T-cell (primary cell): ENCODE results near the gene ACY1. TPM values are rescaled to one million over a fixed set of nuclear protein-coding genes. Genes with fewer than 3 reads are reported as not detected.
A peak's percentile ranks its signal among the peaks of the same experiment; 100 is the strongest.

Source experiments
- ATAC-seq, 4 experiments: fragments of 200-7000 bp in 3 of 4; fragments of 150-1000 bp in 1 of 4; cut with Tn5 transposase; replicated peaks in 1 of 4; 1 replicate in 3 of 4; 2 replicates in 1 of 4; pipeline ENCODE4 v1.10.0; 2021; ENCODE audit warnings: moderate library complexity in 3 of 4, mild to moderate bottlenecking in 2 of 4, moderate number of reproducible peaks in 1 of 4
- CTCF ChIA-PET, 2 donors: fragments of 300-600 bp; sonication (Branson Sonifier 250); formaldehyde crosslinking; loops; one replicate each; lab custom pipeline; 2022; ENCODE audit warnings: antibody characterized with exemption in 2 of 2; lab: Charles Lee
- POLR2A ChIA-PET, 2 donors: fragments of 300-600 bp; sonication (Branson Sonifier 250); formaldehyde crosslinking; loops; one replicate each; lab custom pipeline; 2022; ENCODE audit warnings: antibody characterized with exemption in 2 of 2; lab: Charles Lee
- DNase-seq, 35 experiments: peaks; one replicate each; pipeline versions ENCODE4 v3.0.0 to v3.0.0-alpha.2; 2013 to 2023
- H3K27ac ChIP-seq: one replicate; pipeline ENCODE4 v1.5.1; 2013; ENCODE audit warnings: low read length
- H3K27me3 ChIP-seq, 2 experiments: replicated peaks in 1 of 2; 1 replicate in 1 of 2; 2 replicates in 1 of 2; pipeline versions ENCODE4 v1.6.1 to v1.7.0; 2013; ENCODE audit warnings: low read length in 1 of 2, mixed read lengths in 1 of 2; ENCODE audit not compliant: control insufficient read depth in 2 of 2, insufficient read depth in 2 of 2; ENCODE audit errors: extremely low read depth in 1 of 2
- H3K36me3 ChIP-seq, 2 donors: 1 replicate in 1 of 2; 2 replicates in 1 of 2; pipeline versions ENCODE4 v1.6.1 to v1.7.0; 2013; ENCODE audit warnings: low read length in 1 of 2; ENCODE audit not compliant: control insufficient read depth in 2 of 2, insufficient read depth in 1 of 2; ENCODE audit errors: extremely low read depth in 1 of 2
- H3K4me1 ChIP-seq, 2 experiments: 1 replicate in 1 of 2; 2 replicates in 1 of 2; pipeline versions ENCODE4 v1.6.1 to v1.7.0; 2013; ENCODE audit warnings: low read length in 2 of 2, mixed read lengths in 1 of 2; ENCODE audit not compliant: insufficient read depth in 2 of 2, control insufficient read depth in 1 of 2; ENCODE audit errors: extremely low read depth in 1 of 2
- H3K4me3 ChIP-seq, 2 donors: 1 replicate in 1 of 2; 2 replicates in 1 of 2; pipeline versions ENCODE4 v1.5.1 to v1.7.0; 2013; ENCODE audit warnings: mild to moderate bottlenecking in 2 of 2, low read length in 1 of 2, moderate library complexity in 1 of 2; ENCODE audit not compliant: control insufficient read depth in 1 of 2; ENCODE audit errors: extremely low read depth in 1 of 2
- H3K9me3 ChIP-seq: 2 replicates; pipeline ENCODE4 v1.7.0; 2013
- H3K27ac Mint-ChIP-seq, 2 donors: one replicate each; pipeline ENCODE4 v1.8.0; 2020 to 2021; ENCODE audit warnings: mild to moderate bottlenecking in 2 of 2, mixed read lengths in 2 of 2
- H3K27me3 Mint-ChIP-seq, 2 donors: one replicate each; pipeline ENCODE4 v1.8.0; 2021 to 2022; ENCODE audit warnings: mixed read lengths in 2 of 2
- H3K36me3 Mint-ChIP-seq: one replicate; pipeline ENCODE4 v1.8.0; 2021; ENCODE audit warnings: mixed read lengths
- H3K4me1 Mint-ChIP-seq, 3 donors: one replicate each; pipeline ENCODE4 v1.8.0; 2020 to 2022; ENCODE audit warnings: mixed read lengths in 3 of 3, mild to moderate bottlenecking in 1 of 3
- H3K4me3 Mint-ChIP-seq, 3 donors: one replicate each; pipeline ENCODE4 v1.8.0; 2020 to 2022; ENCODE audit warnings: mild to moderate bottlenecking in 3 of 3, mixed read lengths in 3 of 3, moderate library complexity in 3 of 3
- H3K9me3 Mint-ChIP-seq, 3 donors: one replicate each; pipeline ENCODE4 v1.8.0; 2020 to 2022; ENCODE audit warnings: mixed read lengths in 3 of 3
- WGBS: methylation state at CpG from one replicate; pipeline ENCODE4 v1.1.5; 2013; ENCODE audit warnings: missing lambda C conversion rate; ENCODE audit not compliant: insufficient coverage; 5-methylcytosine and 5-hydroxymethylcytosine counted together
- total RNA-seq, 35 experiments: library from RNA in 6 of 35; stranded (reverse) in 6 of 35; fragments of 120-200 nt in 1 of 35; gene quantifications; one replicate each; pipeline versions ENCODE4 v1.2.1 to v1.2.4 and lab custom pipeline; 2013 to 2026

ACY1 gene
- total RNA-seq, 5 donors from 2014 or later (not counting 1 experiment from before 2014, with no cell fraction given): 6.2 to 19.0 (median 13.3) TPM

DNA sequence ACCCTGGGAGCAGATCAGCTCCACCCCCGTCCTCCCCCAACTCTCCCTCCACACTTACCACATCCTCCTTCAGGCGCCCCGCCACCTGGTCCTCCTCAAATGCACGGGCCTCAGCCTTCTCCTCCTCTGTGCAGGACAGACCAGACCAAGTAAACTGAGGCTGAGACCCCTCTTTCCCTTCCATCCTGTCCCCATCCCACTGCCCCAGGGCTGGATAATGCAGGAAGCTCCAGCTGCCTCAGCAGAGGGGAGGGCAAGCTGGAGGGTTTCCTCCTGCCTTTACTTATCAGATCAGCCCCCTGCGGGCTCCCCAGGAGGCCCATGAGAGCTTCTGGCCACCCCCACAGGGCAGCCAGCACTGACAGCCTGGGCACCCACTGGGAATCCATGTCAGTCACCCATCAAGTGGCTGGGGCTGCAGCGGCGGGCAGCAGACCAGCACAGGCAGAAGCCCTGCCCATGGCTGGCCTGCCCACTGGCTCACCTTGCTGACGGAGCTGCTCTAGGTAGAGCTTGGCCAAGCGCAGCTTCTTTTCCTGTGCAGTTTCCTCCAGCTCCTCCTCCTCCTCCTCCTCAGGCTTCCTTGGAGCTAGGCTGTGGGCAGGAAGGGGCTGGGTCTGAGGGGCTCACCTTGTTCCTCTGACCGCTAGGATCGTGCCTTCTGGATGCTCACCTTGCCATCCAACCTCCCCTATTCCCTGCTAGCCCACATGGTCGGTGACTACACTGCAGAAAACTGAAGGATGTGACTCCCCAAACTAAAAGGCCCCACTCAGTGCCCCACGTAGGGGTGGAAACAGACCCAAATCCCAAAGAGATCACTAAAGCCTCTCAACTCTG lies 45.5 kb upstream of the ACY1 start:
- Histone ChIP-seq H3K36me3 (peaks cover 34 to 61% of the 10 kb centered on the region in 2 donors), H3K4me3 (no peak overlapping the region), H3K4me1 (peaks cover 6 to 29% of the 10 kb centered on the region in 2 experiments), H3K27ac (no peak overlapping the region), H3K27me3 (no peaks in the 10 kb centered on the region), H3K9me3 (no peaks in the 10 kb centered on the region)
- peak in 1 of 35 experiments; percentile 14 for DNase-seq
- ATAC-seq: no peak
- 88% methylated on average over 7 of the region's 13 CpGs for WGBS
- H3K27ac Mint-ChIP-seq: no peak overlapping the region
- no peaks in the 10 kb centered on the region for H3K9me3 Mint-ChIP-seq
- ChIA-PET POLR2A (no interaction called here), CTCF (no interaction called here)
- no peak overlapping the region for H3K4me3 Mint-ChIP-seq
- peaks cover 29 to 37% (median 31%) of the 10 kb centered on the region in 3 donors for H3K4me1 Mint-ChIP-seq
- H3K36me3 Mint-ChIP-seq: peaks cover 44% of the 10 kb centered on the region
- H3K27me3 Mint-ChIP-seq: no peaks in the 10 kb centered on the region

DNA sequence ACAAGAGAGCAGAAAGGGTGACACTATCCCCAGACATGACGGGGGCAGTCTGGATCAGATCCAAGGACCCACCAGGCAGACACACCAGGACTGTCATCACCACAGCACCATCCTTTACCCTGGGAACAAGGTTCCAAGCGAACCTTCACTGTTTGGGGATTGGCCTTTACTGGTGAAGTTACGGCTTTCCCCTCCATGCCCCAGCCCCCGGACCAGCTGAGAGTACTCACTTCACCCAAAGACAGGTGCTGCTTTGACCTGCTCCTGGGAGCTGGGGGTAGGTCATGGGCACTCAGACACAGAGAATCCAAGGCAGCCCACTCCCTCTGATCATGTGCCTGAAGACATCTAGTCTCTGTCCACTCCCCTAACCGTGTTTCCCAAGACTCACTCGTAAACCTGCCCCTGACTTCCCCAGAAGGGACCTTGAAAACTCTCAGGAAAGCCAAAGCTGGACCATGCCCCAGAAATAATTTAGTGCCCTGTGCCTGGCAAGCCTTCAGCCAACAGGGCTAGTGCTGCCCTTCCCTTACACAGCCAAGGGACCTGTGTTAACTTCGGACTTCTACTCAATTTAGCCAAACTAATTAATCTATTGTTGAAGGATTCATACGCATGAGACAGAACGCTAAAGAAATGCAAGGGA lies 44.4 kb upstream of the ACY1 start:
- H3K4me3 Mint-ChIP-seq: peak overlapping the region in 1 of 3 donors; percentile 38
- Histone ChIP-seq H3K9me3 (no peaks in the 10 kb centered on the region), H3K27me3 (no peaks in the 10 kb centered on the region), H3K27ac (no peak overlapping the region), H3K36me3 (peaks cover 34 to 52% of the 10 kb centered on the region in 2 donors), H3K4me3 (no peak overlapping the region), H3K4me1 (peaks cover 6 to 37% of the 10 kb centered on the region in 2 experiments)
- H3K27me3 Mint-ChIP-seq: no peaks in the 10 kb centered on the region
- WGBS: 100% methylated on average over 3 of the region's 9 CpGs
- CTCF ChIA-PET: interaction anchor here in 1 of 2 donors (0.5 kb wide), 1 partner anchor 21 kb away, joined by 3 read pairs; no protein-coding TSS in a partner anchor
- H3K36me3 Mint-ChIP-seq: peaks cover 40% of the 10 kb centered on the region
- H3K9me3 Mint-ChIP-seq: no peaks in the 10 kb centered on the region
- DNase-seq: no peak
- H3K4me1 Mint-ChIP-seq: peaks cover 35 to 41% (median 36%) of the 10 kb centered on the region in 3 donors
- POLR2A ChIA-PET: no interaction called here
- H3K27ac Mint-ChIP-seq: no peak overlapping the region
- ATAC-seq: no peak

DNA sequence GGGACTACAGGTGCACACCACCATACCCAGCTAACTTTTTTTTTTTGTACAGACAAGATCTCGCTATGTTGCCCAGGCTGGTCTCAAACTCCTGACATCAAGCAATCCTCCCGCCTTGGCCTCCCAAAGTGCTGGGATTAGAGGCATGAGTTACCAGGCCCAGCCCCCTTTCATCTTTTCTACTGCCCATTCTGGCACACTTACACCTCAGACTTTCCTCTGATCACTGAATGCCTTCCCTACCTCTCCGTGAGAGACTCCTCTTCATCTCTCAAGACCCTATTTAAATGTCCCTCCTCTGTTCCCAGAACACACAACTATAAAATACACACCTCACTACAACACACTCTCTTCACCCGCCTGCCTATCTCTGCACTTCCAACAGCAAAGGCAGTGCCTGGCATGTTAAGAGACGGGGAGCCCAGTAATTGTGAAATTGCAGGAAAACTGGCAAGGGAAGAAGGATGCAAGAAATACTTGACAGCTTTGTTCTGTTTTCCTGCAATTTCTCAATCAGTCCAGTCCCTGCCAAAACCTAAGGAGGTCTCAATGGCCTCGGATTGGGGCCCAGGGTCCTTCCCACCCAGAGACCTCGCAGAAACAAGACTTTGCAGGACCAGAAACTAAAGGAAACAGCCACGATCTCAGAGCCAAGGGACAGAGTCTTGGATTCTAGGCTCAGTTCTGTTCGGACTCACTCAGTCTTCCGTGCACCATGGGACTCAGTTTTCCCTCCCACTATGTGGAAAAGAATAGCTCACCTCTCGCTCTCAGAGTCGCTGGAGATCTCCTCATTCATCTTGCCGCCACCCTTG lies 42.5 kb upstream of the ACY1 start:
- H3K27me3 ChIP-seq: no peaks in the 10 kb centered on the region
- peak overlapping the region; percentile 86 to 92 (median 89) for H3K4me3 Mint-ChIP-seq
- peak in 1 of 35 experiments; percentile 16 for DNase-seq
- H3K36me3 ChIP-seq: peaks cover 28 to 33% of the 10 kb centered on the region in 2 donors
- H3K9me3 ChIP-seq: no peaks in the 10 kb centered on the region
- no peak overlapping the region for H3K27ac ChIP-seq
- CTCF ChIA-PET: interaction anchor here in 1 of 2 donors (0.6 to 2.0 kb wide), 11 partner anchors 32 to 271 kb away, joined by 3 to 10 read pairs (median 4); partner anchors contain the start of genes ABHD14B, ACY1, DUSP7 and RPL29
- H3K36me3 Mint-ChIP-seq: peaks cover 25% of the 10 kb centered on the region
- POLR2A ChIA-PET: interaction anchor here in 1 of 2 donors (0.5 kb wide), 1 partner anchor 627 kb away, joined by 5 read pairs; no protein-coding TSS in a partner anchor
- peaks cover 36 to 41% (median 38%) of the 10 kb centered on the region in 3 donors for H3K4me1 Mint-ChIP-seq
- peak overlapping the region; percentile 75 to 83 for H3K4me3 ChIP-seq
- no peaks in the 10 kb centered on the region for H3K9me3 Mint-ChIP-seq
- 34% methylated on average over 11 of the region's 13 CpGs for WGBS
- H3K27me3 Mint-ChIP-seq: no peaks in the 10 kb centered on the region
- H3K4me1 ChIP-seq: peaks cover 6 to 37% of the 10 kb centered on the region in 2 experiments
- no peak for ATAC-seq
- peak overlapping the region; percentile 69 to 70 for H3K27ac Mint-ChIP-seq

DNA sequence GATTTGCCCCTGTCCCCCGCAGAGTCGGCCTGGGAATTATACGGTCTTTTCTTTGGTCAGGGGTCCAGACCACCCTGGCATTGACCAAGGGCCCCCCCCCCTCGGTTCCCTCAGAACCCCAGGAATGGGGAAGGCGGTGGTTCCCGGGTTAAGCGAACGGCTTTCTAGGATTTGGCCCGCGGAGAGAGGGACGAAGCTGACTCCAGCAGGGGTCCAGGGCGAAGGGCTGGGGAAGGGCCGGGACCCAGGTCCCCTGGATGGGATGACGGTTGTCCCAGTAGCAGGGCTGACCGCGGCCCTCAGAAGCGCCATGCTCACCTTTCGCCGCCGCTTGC lies 41.9 kb upstream of the ACY1 start:
- Histone ChIP-seq H3K4me1 (peaks cover 6 to 37% of the 10 kb centered on the region in 2 experiments), H3K9me3 (no peaks in the 10 kb centered on the region), H3K4me3 (peak overlapping the region; percentile 75 to 83), H3K36me3 (peaks cover 25 to 27% of the 10 kb centered on the region in 2 donors), H3K27me3 (no peaks in the 10 kb centered on the region), H3K27ac (no peak overlapping the region)
- ATAC-seq (no peak), DNase-seq (peak in 1 of 35 experiments; percentile 5)
- H3K4me1 Mint-ChIP-seq: peaks cover 36 to 41% (median 38%) of the 10 kb centered on the region in 3 donors
- POLR2A ChIA-PET: interaction anchor here in 1 of 2 donors (0.5 to 0.6 kb wide), 2 partner anchors 269 to 626 kb away, joined by 3 to 5 read pairs; no protein-coding TSS in a partner anchor
- H3K4me3 Mint-ChIP-seq: peak overlapping the region; percentile 86 to 92 (median 89)
- peak overlapping the region; percentile 69 to 70 for H3K27ac Mint-ChIP-seq
- no peaks in the 10 kb centered on the region for H3K27me3 Mint-ChIP-seq
- H3K9me3 Mint-ChIP-seq: no peaks in the 10 kb centered on the region
- H3K36me3 Mint-ChIP-seq: peaks cover 22% of the 10 kb centered on the region
- WGBS: 0% methylated on average over 15 of the region's 20 CpGs
- CTCF ChIA-PET: interaction anchor here in 1 of 2 donors (0.6 to 2.0 kb wide), 12 partner anchors 26 to 272 kb away, joined by 3 to 10 read pairs (median 4); partner anchors contain the start of genes ABHD14B, ACY1, DUSP7 and PCBP4

DNA sequence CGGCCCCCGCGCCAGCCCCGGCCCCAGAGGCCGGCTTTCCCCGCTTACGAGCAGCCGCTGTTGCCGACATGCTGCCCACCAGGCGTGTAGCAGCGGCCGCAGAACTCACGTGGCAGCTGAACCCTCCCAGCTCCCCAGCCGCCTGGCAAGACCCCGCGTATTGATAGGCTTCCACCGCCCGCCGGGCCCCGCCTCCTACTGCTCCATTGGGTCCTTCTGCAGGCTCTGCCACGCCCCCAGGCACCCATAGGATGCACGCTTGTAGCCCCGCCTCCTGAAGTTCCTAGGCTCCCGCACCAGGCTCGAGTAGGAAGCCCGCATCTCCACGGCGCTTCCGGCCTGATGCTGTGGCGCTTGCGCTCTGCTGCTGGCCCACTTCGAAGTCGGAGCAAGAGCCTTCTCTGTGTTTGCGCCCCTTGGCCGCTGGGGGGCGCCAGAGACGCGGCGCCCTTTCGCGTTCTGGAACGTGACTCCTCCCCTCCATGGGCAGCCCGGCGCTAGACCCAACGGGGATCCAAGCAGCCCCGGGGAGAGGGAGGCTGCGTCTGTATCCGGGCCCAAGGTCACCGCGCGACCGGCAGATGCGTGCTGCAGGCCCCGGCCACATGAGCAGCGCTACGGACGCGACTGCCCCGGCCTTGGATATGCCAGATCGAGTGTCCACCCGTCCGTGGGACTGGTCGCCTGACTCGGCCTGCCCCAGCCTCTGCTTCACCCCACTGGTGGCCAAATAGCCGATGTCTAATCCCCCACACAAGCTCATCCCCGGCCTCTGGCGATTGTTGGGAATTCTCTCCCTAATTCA lies 41.3 kb upstream of the ACY1 start, which contains the start of the genes PARP3 and RRP9:
Gene PARP3, plus strand, starts transcription at position 566 of the 805 bp plus-strand sequence. CDS start 993 bp downstream, outside the sequence.
Gene RRP9, minus strand, starts transcription at position 107 of the 805 bp plus-strand sequence. Its CDS starts 37 bp downstream, at position 70.
- peak within 1 kb of the TSS; percentile 83 for H3K27ac ChIP-seq
- H3K4me3 Mint-ChIP-seq: peak within 1 kb of the TSS; percentile 86 to 92 (median 89)
- DNase-seq (peak; percentile 95 to 100 (median 99)), ATAC-seq (peak; percentile 91 to 95 (median 92))
- H3K36me3 Mint-ChIP-seq: peaks cover 17% of the 10 kb centered on the region
- H3K27ac Mint-ChIP-seq: peak within 1 kb of the TSS; percentile 85 to 87
- under 1% methylated on average over 65 of the region's 67 CpGs for WGBS
- no peaks in the 10 kb centered on the region for H3K27me3 Mint-ChIP-seq
- no peaks in the 10 kb centered on the region for H3K9me3 ChIP-seq
- H3K4me1 ChIP-seq: peaks cover 6 to 37% of the 10 kb centered on the region in 2 experiments
- CTCF ChIA-PET: interaction anchor here (0.6 to 2.0 kb wide), 17 partner anchors 23 to 272 kb away, joined by 3 to 10 read pairs (median 4); partner anchors contain the start of genes ABHD14B (in 2 of the 2), ACY1 (in 1 of the 2), DUSP7 (in 1 of the 2) and PCBP4 (in 1 of the 2)
- POLR2A ChIA-PET: interaction anchor here in 1 of 2 donors (0.5 to 0.6 kb wide), 2 partner anchors 270 to 626 kb away, joined by 3 to 5 read pairs; no protein-coding TSS in a partner anchor
- no peaks in the 10 kb centered on the region for H3K9me3 Mint-ChIP-seq
- H3K4me3 ChIP-seq: peak within 1 kb of the TSS; percentile 75 to 83
- peaks cover 36 to 41% (median 38%) of the 10 kb centered on the region in 3 donors for H3K4me1 Mint-ChIP-seq
- H3K36me3 ChIP-seq: peaks cover 19 to 21% of the 10 kb centered on the region in 2 donors
- H3K27me3 ChIP-seq: no peaks in the 10 kb centered on the region
